IMR-90 (cell line): ENCODE results near the gene FBN1. TPM values are rescaled to one million over a fixed set of nuclear protein-coding genes. Genes with fewer than 3 reads are reported as not detected.

Experiments
- ATAC-seq: fragments of 200-7000 bp; cut with Tn5 transposase; 2 replicates; pipeline ENCODE4 v1.9.1; 2020; ENCODE audit warnings: low read depth, mild to moderate bottlenecking, moderate library complexity
- BruUV-seq: library from RNA; stranded (reverse); fragments of 400-500 nt; replicated peaks from 2 replicates; lab custom pipeline; 2021; lab: Mats Ljungman, UMichigan
- CTCF ChIA-PET: fragments of 300-600 bp; formaldehyde crosslinking; extraction: SDS; loops from one replicate; lab custom pipeline; 2021; ENCODE audit warnings: antibody characterized with exemption; lab: Yijun Ruan, JAX
- POLR2A ChIA-PET: fragments of 300-600 bp; sonication (Branson Sonifier 250); formaldehyde crosslinking; loops from one replicate; lab custom pipeline; 2022; ENCODE audit warnings: antibody characterized with exemption; ENCODE audit not compliant: unreplicated experiment; lab: Charles Lee
- DNase-seq: peaks from one replicate; pipeline ENCODE4 v3.0.0; 2013
- H2AFZ ChIP-seq: replicated peaks from 2 replicates; pipeline ENCODE3; 2013; ENCODE audit warnings: low read length, mild to moderate bottlenecking; ENCODE audit not compliant: poor library complexity
- H2AK5ac ChIP-seq: 2 replicates; pipeline ENCODE4 v1.6.1; 2013; ENCODE audit warnings: low read depth, low read length, inconsistent platforms
- H2AK9ac ChIP-seq: replicated peaks from 2 replicates; pipeline ENCODE3; 2013; ENCODE audit warnings: mild to moderate bottlenecking, low read depth, low read length, moderate library complexity; ENCODE audit not compliant: poor library complexity
- H2BK120ac ChIP-seq: 2 replicates; pipeline ENCODE4 v1.6.1; 2013; ENCODE audit warnings: low read depth, low read length, inconsistent platforms
- H2BK15ac ChIP-seq: 3 replicates; pipeline ENCODE4 v1.6.1; 2013; ENCODE audit warnings: low read depth, low read length, inconsistent platforms
- H2BK20ac ChIP-seq: 2 replicates; pipeline ENCODE4 v1.6.1; 2013; ENCODE audit warnings: low read depth, mild to moderate bottlenecking, inconsistent platforms, low read length, moderate library complexity
- H2BK5ac ChIP-seq: 2 replicates; pipeline ENCODE4 v1.6.1; 2013; ENCODE audit warnings: mild to moderate bottlenecking, low read depth, low read length, inconsistent platforms; ENCODE audit not compliant: poor library complexity, severe bottlenecking
- H3K14ac ChIP-seq: replicated peaks from 2 replicates; pipeline ENCODE4 v1.6.1; 2013; ENCODE audit warnings: low read depth, low read length, inconsistent platforms
- H3K18ac ChIP-seq: 2 replicates; pipeline ENCODE4 v1.6.1; 2013; ENCODE audit warnings: low read depth, low read length, control low read depth
- H3K23ac ChIP-seq: 2 replicates; pipeline ENCODE4 v1.6.1; 2013; ENCODE audit warnings: low read depth, low read length, inconsistent platforms
- H3K27ac ChIP-seq: 2 replicates; pipeline ENCODE4 v1.5.1; 2013; ENCODE audit warnings: mild to moderate bottlenecking, control low read depth, low read length; ENCODE audit not compliant: insufficient read depth
- H3K27me3 ChIP-seq: 2 replicates; pipeline ENCODE4 v1.6.1; 2013; ENCODE audit warnings: low read length; ENCODE audit not compliant: control insufficient read depth, insufficient read depth
- H3K36me3 ChIP-seq: 2 replicates; pipeline ENCODE4 v1.6.1; 2013; ENCODE audit warnings: low read length, mixed read lengths; ENCODE audit not compliant: control insufficient read depth, insufficient read depth
- H3K4ac ChIP-seq: 2 replicates; pipeline ENCODE4 v1.6.1; 2013; ENCODE audit warnings: low read depth, low read length, inconsistent platforms
- H3K4me1 ChIP-seq: 2 replicates; pipeline ENCODE4 v1.6.1; 2013; ENCODE audit warnings: low read length, mixed read lengths; ENCODE audit not compliant: control insufficient read depth, insufficient read depth
- H3K4me2 ChIP-seq: 2 replicates; pipeline ENCODE4 v1.6.1; 2013; ENCODE audit warnings: low read depth, mild to moderate bottlenecking, control low read depth, low read length, moderate library complexity
- H3K4me3 ChIP-seq: 2 replicates; pipeline ENCODE4 v1.5.1; 2013; ENCODE audit warnings: low read depth, mild to moderate bottlenecking, control low read depth, low read length, moderate library complexity; ENCODE audit not compliant: insufficient read depth
- H3K56ac ChIP-seq: 2 replicates; pipeline ENCODE4 v1.6.1; 2013; ENCODE audit warnings: low read length, inconsistent platforms; ENCODE audit not compliant: insufficient read depth; ENCODE audit errors: extremely low read depth
- H3K79me1 ChIP-seq, 2 experiments: 2 replicates each; pipeline ENCODE4 v1.6.1; 2013; ENCODE audit warnings: low read length in 2 of 2, inconsistent platforms in 1 of 2, low read depth in 1 of 2
- H3K9ac ChIP-seq: 2 replicates; pipeline ENCODE4 v1.6.1; 2013; ENCODE audit warnings: low read depth, low read length, control low read depth
- H3K9me1 ChIP-seq: 2 replicates; pipeline ENCODE4 v1.6.1; 2013; ENCODE audit warnings: low read length, inconsistent platforms; ENCODE audit not compliant: insufficient read depth
- H3K9me3 ChIP-seq: 2 replicates; pipeline ENCODE4 v1.6.1; 2013; ENCODE audit warnings: low read length; ENCODE audit not compliant: control insufficient read depth, insufficient read depth
- H4K20me1 ChIP-seq: 2 replicates; pipeline ENCODE4 v1.6.1; 2013; ENCODE audit warnings: low read length, inconsistent platforms; ENCODE audit not compliant: insufficient read depth
- H4K5ac ChIP-seq: 2 replicates; pipeline ENCODE4 v1.6.1; 2013; ENCODE audit warnings: mild to moderate bottlenecking, low read depth, low read length, control low read depth
- H4K8ac ChIP-seq, 2 experiments: 2 replicates each; pipeline ENCODE4 v1.6.1; 2013; ENCODE audit warnings: low read depth in 2 of 2, low read length in 2 of 2, control low read depth in 1 of 2, inconsistent platforms in 1 of 2
- H4K91ac ChIP-seq: 2 replicates; pipeline ENCODE4 v1.6.1; 2013; ENCODE audit warnings: low read depth, low read length, inconsistent platforms; ENCODE audit not compliant: insufficient read depth
- CHD1 ChIP-seq: IDR thresholded peaks from 2 replicates; pipeline ENCODE4 v1.6.1; 2012; ENCODE audit warnings: low read depth, low read length, improper control_type of control experiment
- CTCF ChIP-seq: conservative IDR thresholded peaks from 2 replicates; pipeline ENCODE4 v1.5.1; 2012; ENCODE audit warnings: mild to moderate bottlenecking, low read depth, low read length, improper control_type of control experiment
- ELK1 ChIP-seq: fragments of 150-350 bp; IDR thresholded peaks from 2 replicates; pipeline ENCODE4 v1.6.1; 2016; ENCODE audit warnings: low read depth, mild to moderate bottlenecking, low read length, moderate library complexity, borderline replicate concordance
- FOS ChIP-seq: fragments of 150-350 bp; IDR thresholded peaks from 2 replicates; pipeline ENCODE4 v1.6.1; 2016; ENCODE audit warnings: low read depth, low read length
- MAFK ChIP-seq: IDR thresholded peaks from 2 replicates; pipeline ENCODE4 v1.6.1; 2012; ENCODE audit warnings: low read depth, low read length, improper control_type of control experiment
- MXI1 ChIP-seq: IDR thresholded peaks from 2 replicates; pipeline ENCODE4 v1.6.1; 2012; ENCODE audit warnings: low read depth, mild to moderate bottlenecking, low read length, moderate library complexity, borderline replicate concordance
- RAD21 ChIP-seq: IDR thresholded peaks from 2 replicates; pipeline ENCODE4 v1.6.1; 2012; ENCODE audit warnings: low read length, improper control_type of control experiment
- SMC3 ChIP-seq: fragments of 150-350 bp; IDR thresholded peaks from 2 replicates; pipeline ENCODE4 v1.6.1; 2016; ENCODE audit warnings: low read depth, mild to moderate bottlenecking, antibody characterized with exemption, low read length, moderate library complexity
- WGBS, 2 experiments: methylation state at CpG; one replicate each; pipeline versions ENCODE4 v1.1.5 to v1.1.7; 2013; ENCODE audit warnings: missing lambda C conversion rate in 2 of 2; ENCODE audit not compliant: insufficient read length in 1 of 2; ENCODE audit errors: extremely low coverage in 2 of 2; 5-methylcytosine and 5-hydroxymethylcytosine counted together
- dilution Hi-C: fragments of 300-500 bp; cut with HindIII; formaldehyde crosslinking; loops from one replicate; pipeline ENCODE4 v1.14.3; 2018; ENCODE audit warnings: low sequenced_read_pairs; ENCODE audit not compliant: unreplicated experiment
- in situ Hi-C: fragments of 300-500 bp; cut with MboI; formaldehyde crosslinking; loops from 3 replicates; pipeline ENCODE4 v1.14.3; 2019; ENCODE audit warnings: low sequenced_read_pairs, inconsistent platforms, mixed read lengths
- intact Hi-C: fragments of 100-400 bp; cut with micrococcal nuclease; formaldehyde crosslinking; loops from 2 replicates; pipeline ENCODE4 v1.10.0; 2022
- polyA plus RNA-seq, 3 experiments: library from polyadenylated mRNA; depleted of rRNA; stranded (reverse); fragments of >200 nt; gene quantifications; 2 replicates each; pipeline ENCODE4 v1.2.3, GENCODE V29; 2012; ENCODE audit warnings: low replicate concordance in 1 of 3
- total RNA-seq: library from RNA; depleted of rRNA; stranded (reverse); fragments of >200 nt; gene quantifications from 2 replicates; pipeline ENCODE4 v1.2.3, GENCODE V29; 2012

Gene FBN1
- total and polyA plus RNA-seq, 2 of the 4 experiments (the other 2 are of a cell fraction) = 134 to 283 TPM

DNA sequence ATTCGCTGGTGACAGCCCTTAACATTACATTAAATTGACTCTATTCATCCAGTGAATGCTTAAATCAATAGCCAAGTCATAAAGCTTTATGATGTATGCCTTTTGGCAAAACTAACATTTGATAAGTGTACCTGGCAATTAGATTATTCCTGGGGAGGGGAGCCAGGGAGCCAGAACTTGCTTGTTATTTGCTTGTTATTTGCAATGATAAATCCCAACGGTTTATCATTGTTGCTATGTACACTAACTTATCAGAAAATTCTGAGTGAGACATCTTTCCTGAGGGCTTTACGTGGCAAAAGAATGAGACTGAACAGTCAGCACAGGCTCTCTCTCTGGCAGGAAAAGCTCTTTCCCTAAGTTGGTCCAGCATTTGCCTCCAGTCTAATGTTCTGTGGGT is 35.8 kb upstream of the FBN1 start:
- Histone ChIP-seq H3K18ac (peak overlapping the region; percentile 50; the same call in 1 of the 2 replicates), H4K5ac (peak overlapping the region; percentile 65; the same call in 1 of the 2 replicates), H3K4ac (peak overlapping the region; percentile 98), H3K4me2 (peak overlapping the region; percentile 40; the same call in 1 of the 2 replicates), H2AK5ac (peak overlapping the region; percentile 85), H2AK9ac (no peak overlapping the region), H4K20me1 (no peaks in the 10 kb centered on the region), H2BK5ac (peak overlapping the region; percentile 84), H3K14ac (peak overlapping the region; percentile 97), H4K91ac (peak overlapping the region; percentile 94), H3K36me3 (no peaks in the 10 kb centered on the region), H3K4me3 (no peak overlapping the region), H3K56ac (peak overlapping the region; percentile 66), H3K4me1 (peaks cover 7% of the 10 kb centered on the region), H2AFZ (peak overlapping the region; percentile 73), H2BK120ac (peak overlapping the region; percentile 99), H2BK20ac (peak overlapping the region; percentile 99), H3K79me1 (no peaks in the 10 kb centered on the region; a peak in 1 of 4 replicates), H3K27me3 (no peaks in the 10 kb centered on the region), H3K27ac (peak overlapping the region; percentile 35), H3K9ac (0 out of 2 replicates have a peak overlapping the region, but pooled peaks have one; percentile 69), H3K23ac (peak overlapping the region; percentile 79), H2BK15ac (peak overlapping the region; percentile 99), H3K9me3 (no peaks in the 10 kb centered on the region), H4K8ac (peak overlapping the region; percentile 84 to 95), H3K9me1 (peaks cover 20% of the 10 kb centered on the region)
- peak; percentile 21; the same call in 1 of the 2 replicates for TF ChIP-seq MAFK
- TF ChIP-seq FOS = no peak
- TF ChIP-seq CTCF = no peak
- no peak for TF ChIP-seq MXI1
- no peak; the same call in 1 of the 2 replicates for TF ChIP-seq RAD21
- no peak for TF ChIP-seq ELK1
- no peak for TF ChIP-seq SMC3
- TF ChIP-seq CHD1 = no peak
- in situ Hi-C loops = no loop called here
- ATAC-seq = peak; percentile 44
- intact Hi-C loops = no loop called here
- BruUV-seq = no TSS peak
- ChIA-PET POLR2A (no interaction called here), CTCF (interaction anchor here (0.7 kb wide), 1 partner anchor 10 kb away, joined by 3 read pairs; no protein-coding TSS in a partner anchor)
- WGBS, 2 experiments = no CpG with 5 or more reads among the region's 3 CpGs
- dilution Hi-C loops = no loop called here
- DNase-seq = peak; percentile 80
